Ascending aorta (tissue), 2 donors: ENCODE data around the gene AP5S1. TPM values are rescaled to one million over a fixed set of nuclear protein-coding genes. Genes with fewer than 3 reads are reported as not detected.

Source experiments
- DNase-seq, 2 donors: peaks; one replicate each; pipeline ENCODE4 v3.0.0-alpha.2; 2019; ENCODE audit warnings: low spot score in 2 of 2
- H3K27ac ChIP-seq, 2 donors: fragments of 200-600 bp; sonication (generic); one replicate each; pipeline ENCODE4 v1.5.1; 2016 to 2017; ENCODE audit warnings: mild to moderate bottlenecking in 1 of 2
- H3K27me3 ChIP-seq: fragments of 200-600 bp; sonication (generic); one replicate; pipeline ENCODE4 v1.5.1; 2017
- H3K36me3 ChIP-seq, 2 donors: fragments of 200-600 bp; sonication (generic); one replicate each; pipeline ENCODE4 v1.5.1; 2016
- H3K4me1 ChIP-seq, 2 donors: fragments of 200-600 bp; sonication (generic); one replicate each; pipeline ENCODE4 v1.5.1; 2016 to 2017; ENCODE audit warnings: mild to moderate bottlenecking in 1 of 2
- H3K4me3 ChIP-seq, 2 donors: fragments of 200-600 bp; sonication (generic); one replicate each; pipeline ENCODE4 v1.5.1; 2016 to 2017; ENCODE audit warnings: mild to moderate bottlenecking in 1 of 2
- H3K9me3 ChIP-seq, 2 donors: fragments of 200-600 bp; sonication (generic); one replicate each; pipeline ENCODE4 v1.5.1; 2016
- CTCF ChIP-seq, 3 experiments: fragments of 200-600 bp in 2 of 3; fragments of 450-650 bp in 1 of 3; sonication (generic) in 2 of 3; IDR thresholded peaks; one replicate each; pipeline ENCODE4 v1.5.1; 2016 to 2019; ENCODE audit warnings: antibody characterized with exemption in 3 of 3, mild to moderate bottlenecking in 1 of 3, moderate library complexity in 1 of 3
- intact Hi-C: fragments of 100-400 bp; cut with DNase I; formaldehyde crosslinking; loops from one replicate; pipeline ENCODE4 v1.15.1; 2023
- total RNA-seq: library from RNA; depleted of rRNA; stranded (reverse); fragments of >200 nt; gene quantifications from one replicate; pipeline ENCODE4 v1.1.0, GENCODE V29; 2016

Gene AP5S1
- total RNA-seq, 1 donor from 2014 or later: 38.5 TPM

DNA sequence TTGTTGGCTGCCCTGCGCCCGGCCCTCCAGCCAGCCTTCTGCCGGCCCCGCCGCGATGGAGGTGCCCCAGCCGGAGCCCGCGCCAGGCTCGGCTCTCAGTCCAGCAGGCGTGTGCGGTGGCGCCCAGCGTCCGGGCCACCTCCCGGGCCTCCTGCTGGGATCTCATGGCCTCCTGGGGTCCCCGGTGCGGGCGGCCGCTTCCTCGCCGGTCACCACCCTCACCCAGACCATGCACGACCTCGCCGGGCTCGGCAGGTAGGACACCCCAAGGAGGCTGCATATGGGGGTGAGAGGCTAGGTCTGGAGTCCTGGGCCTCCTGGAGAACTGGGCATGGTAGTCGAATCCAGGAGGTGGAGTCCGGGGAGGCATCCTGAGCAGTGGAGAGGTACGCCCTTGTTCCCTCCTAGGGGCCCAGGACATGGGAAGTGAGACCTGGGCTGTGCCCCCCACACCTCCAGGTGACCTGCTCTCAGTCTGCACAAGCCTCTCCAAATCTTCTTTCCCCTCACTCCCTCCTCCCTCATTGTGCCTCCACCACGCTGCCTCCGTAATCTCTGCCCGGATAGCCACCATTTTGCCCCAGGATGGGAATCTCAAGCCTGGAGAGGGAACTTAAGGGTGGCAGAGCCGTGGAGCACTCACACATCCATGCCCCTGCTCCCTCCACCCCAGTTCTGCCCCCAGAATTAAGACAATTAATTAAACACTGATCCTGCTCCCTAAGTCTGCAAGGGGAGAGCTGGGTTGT, 23.7 kb upstream of the AP5S1 start:
- Histone ChIP-seq H3K27ac (peak overlapping the region; percentile 91 to 96), H3K4me3 (peak overlapping the region; percentile 66 to 74), H3K9me3 (no peaks in the 10 kb centered on the region), H3K27me3 (no peaks in the 10 kb centered on the region), H3K4me1 (peaks cover 14 to 27% of the 10 kb centered on the region in 2 donors), H3K36me3 (peaks cover 14 to 16% of the 10 kb centered on the region in 2 donors)
- TF ChIP-seq CTCF (IDR thresholded peaks at IDR 0.05): no peak
- DNase-seq: no peak
- intact Hi-C loops: loop anchor here (1.0 kb wide), 1 partner anchor 12 kb away; no protein-coding TSS in a partner anchor

- intact Hi-C loops: no loop called here
- Histone ChIP-seq H3K4me1 (peaks cover 14 to 27% of the 10 kb centered on the region in 2 donors), H3K36me3 (peaks cover 19 to 21% of the 10 kb centered on the region in 2 donors), H3K27ac (no peak overlapping the region), H3K4me3 (peak overlapping the region; percentile 66 to 74), H3K27me3 (no peaks in the 10 kb centered on the region), H3K9me3 (no peaks in the 10 kb centered on the region)
- DNase-seq: no peak
- no peak for TF ChIP-seq CTCF (IDR thresholded peaks at IDR 0.05)
Observed at GRCh38 chr20:3797226-3797545, 23.2 kb upstream of the AP5S1 start.

DNA sequence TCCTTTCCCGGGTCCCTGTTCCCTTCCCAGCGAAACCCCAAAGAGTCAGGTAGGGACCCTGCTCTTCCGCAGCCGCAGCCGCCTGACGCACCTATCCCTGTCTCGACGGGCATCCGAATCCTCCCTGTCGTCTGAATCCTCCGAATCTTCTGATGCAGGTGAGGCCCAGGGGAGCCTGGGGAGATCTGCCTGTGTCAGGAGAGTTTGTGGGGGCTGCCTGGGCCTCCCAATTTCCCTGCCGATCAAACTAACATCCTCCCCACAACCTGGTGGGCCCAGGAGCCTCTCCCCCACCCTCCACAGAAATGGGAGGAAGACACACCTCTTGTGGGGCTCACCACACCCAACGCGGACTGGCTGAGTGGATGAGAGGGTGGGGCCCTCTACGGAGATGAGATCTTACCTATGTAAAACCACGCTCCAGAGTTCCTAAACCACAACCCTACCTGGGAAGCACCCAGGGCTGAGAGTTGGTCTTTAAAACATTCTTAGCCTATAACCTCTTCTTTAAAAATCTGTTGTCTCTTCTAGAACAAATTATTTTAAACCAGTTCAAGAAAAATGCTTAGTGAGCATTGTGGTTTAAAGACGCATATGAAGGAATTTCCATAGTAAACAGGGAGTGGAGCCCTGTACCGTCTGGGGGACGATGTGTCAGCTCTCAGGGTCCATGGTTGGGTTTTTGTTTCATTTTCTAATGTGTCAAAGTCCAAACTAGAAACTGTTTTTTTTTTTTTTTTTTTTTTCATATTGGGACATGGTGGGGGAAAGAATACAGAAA, 22.6 kb upstream of the AP5S1 start:
- DNase-seq: no peak
- intact Hi-C loops: no loop called here
- Histone ChIP-seq H3K36me3 (peaks cover 25 to 27% of the 10 kb centered on the region in 2 donors), H3K4me3 (peak overlapping the region; percentile 66 to 74), H3K9me3 (no peaks in the 10 kb centered on the region), H3K27ac (peak overlapping the region in 1 of 2 donors; percentile 30), H3K4me1 (peaks cover 14 to 27% of the 10 kb centered on the region in 2 donors), H3K27me3 (no peaks in the 10 kb centered on the region)
- no peak for TF ChIP-seq CTCF (IDR thresholded peaks at IDR 0.05)

- no peaks in the 10 kb centered on the region for H3K9me3 ChIP-seq
- no peak for TF ChIP-seq CTCF (IDR thresholded peaks at IDR 0.05)
- H3K27ac ChIP-seq: peak overlapping the region in 1 of 2 donors; percentile 30
- DNase-seq: no peak
- no peaks in the 10 kb centered on the region for H3K27me3 ChIP-seq
- intact Hi-C loops: no loop called here
- no peak overlapping the region for H3K4me3 ChIP-seq
- H3K36me3 ChIP-seq: peaks cover 31 to 33% of the 10 kb centered on the region in 2 donors
- peaks cover 14 to 27% of the 10 kb centered on the region in 2 donors for H3K4me1 ChIP-seq
Observed at GRCh38 chr20:3798373-3798768, 22.0 kb upstream of the AP5S1 start.

- Histone ChIP-seq H3K36me3 (peaks cover 36 to 38% of the 10 kb centered on the region in 2 donors), H3K4me3 (no peak overlapping the region), H3K27me3 (no peaks in the 10 kb centered on the region), H3K9me3 (no peaks in the 10 kb centered on the region), H3K27ac (peak overlapping the region in 1 of 2 donors; percentile 30), H3K4me1 (peaks cover 14 to 27% of the 10 kb centered on the region in 2 donors)
- no peak for TF ChIP-seq CTCF (IDR thresholded peaks at IDR 0.05)
- no peak for DNase-seq
- intact Hi-C loops: no loop called here
Observed at GRCh38 chr20:3798908-3799248, 21.5 kb upstream of the AP5S1 start.
